K562 (cell line): ENCODE data around the gene DNAJB2. TPM values are rescaled to one million over a fixed set of nuclear protein-coding genes. Genes with fewer than 3 reads are reported as not detected.
A peak's percentile ranks its signal among the peaks of the same experiment; 100 is the strongest.

Experiments used
- ADNP ChIP-seq: fragments of 200-800 bp; sonication (Bioruptor generic); IDR thresholded peaks from 2 replicates; pipeline ENCODE4 v1.6.1; 2016; ENCODE audit warnings: missing genetic modification characterization, missing compliant biosample characterization
- CBX1 ChIP-seq: sonication (generic); IDR thresholded peaks from 2 replicates; pipeline ENCODE4 v1.6.1; 2016; ENCODE audit warnings: antibody characterized with exemption, low read depth, mild to moderate bottlenecking
- CHD2 ChIP-seq: IDR thresholded peaks from 2 replicates; pipeline ENCODE4 v1.6.1; 2011; ENCODE audit warnings: low read depth, low read length
- CREBBP ChIP-seq: IDR thresholded peaks from one replicate; pipeline ENCODE4 v1.6.1; 2012; ENCODE audit warnings: low read depth, mild to moderate bottlenecking, control low read depth, inconsistent platforms, low read length
- CSDE1 ChIP-seq, 2 experiments: fragments of 450-650 bp; IDR thresholded peaks; 2 replicates each; pipeline ENCODE4 v1.6.1; 2016; ENCODE audit warnings: mild to moderate bottlenecking in 1 of 2
- ELK3 ChIP-seq: fragments of 450-650 bp; formaldehyde crosslinking; IDR thresholded peaks from 2 replicates; pipeline ENCODE4 v1.4.0; 2020; ENCODE audit warnings: mild to moderate bottlenecking
- GATAD2B ChIP-seq: fragments of 450-650 bp; IDR thresholded peaks from 2 replicates; pipeline ENCODE4 v1.6.1; 2017; ENCODE audit warnings: mild to moderate bottlenecking, borderline replicate concordance
- JUNB ChIP-seq: fragments of 450-650 bp; formaldehyde crosslinking; conservative IDR thresholded peaks from 2 replicates; pipeline ENCODE4 v1.4.0; 2020; ENCODE audit warnings: mild to moderate bottlenecking
- KLF13 ChIP-seq: fragments of 450-650 bp; IDR thresholded peaks from 2 replicates; pipeline ENCODE4 v1.6.1; 2016; ENCODE audit warnings: missing genetic modification characterization, low read depth, mild to moderate bottlenecking, missing compliant biosample characterization, moderate library complexity, borderline replicate concordance
- LCOR ChIP-seq: sonication (generic); formaldehyde crosslinking; IDR thresholded peaks from 2 replicates; pipeline ENCODE4 v1.8.0; 2022; ENCODE audit warnings: mild to moderate bottlenecking, missing genetic modification reagents
- RUNX1 ChIP-seq: sonication (generic); IDR thresholded peaks from 2 replicates; pipeline ENCODE4 v1.6.1; 2016; ENCODE audit warnings: antibody characterized with exemption, low read depth
- SNIP1 ChIP-seq: fragments of 450-650 bp; IDR thresholded peaks from 2 replicates; pipeline ENCODE4 v1.7.1; 2017; ENCODE audit warnings: low read depth, mild to moderate bottlenecking
- ZNF398 ChIP-seq: fragments of 250-450 bp; sonication (Bioruptor Pico); IDR thresholded peaks from 2 replicates; pipeline ENCODE4 v1.8.0; 2021; ENCODE audit warnings: moderate library complexity, mild to moderate bottlenecking, inconsistent platforms
- polyA plus RNA-seq, 8 experiments: library from polyadenylated mRNA; depleted of rRNA in 4 of 8; stranded (reverse) in 5 of 8; unstranded in 3 of 8; fragments of >200 nt; fragmentation: Nextera tagmentation in 2 of 8; fragmentation: Illumina TruSeq in 1 of 8; extraction: Ambion mirVana in 2 of 8; extraction: Trizol in 1 of 8; gene quantifications; 2 replicates each; pipeline versions ENCODE4 v1.2.1 to v1.2.3, GENCODE V29; 2011 to 2014; ENCODE audit warnings: inconsistent platforms in 1 of 8, missing spikeins in 1 of 8
- total RNA-seq, 7 experiments: library from RNA; depleted of rRNA in 6 of 7; stranded (reverse); fragments of >200 nt in 6 of 7; fragmentation: Illumina TruSeq in 2 of 7; extraction: Trizol in 2 of 7; gene quantifications; 2 replicates each; pipeline versions ENCODE4 v1.2.1 to v1.2.3, GENCODE V29; 2011 to 2021; ENCODE audit warnings: low replicate concordance in 1 of 7
- TF ChIP-seq, protein P1 (sequence below), 3 experiments: fragments of 200-800 bp in 1 of 3; fragments of 250-450 bp in 1 of 3; fragments of 450-650 bp in 1 of 3; sonication (Bioruptor Pico) in 1 of 3; sonication (Bioruptor generic) in 1 of 3; formaldehyde crosslinking in 1 of 3; IDR thresholded peaks; 2 replicates each; pipeline versions ENCODE4 v1.6.1 to v1.8.0; 2016 to 2022; ENCODE audit warnings: mild to moderate bottlenecking in 2 of 3, missing genetic modification characterization in 2 of 3, missing compliant biosample characterization in 1 of 3, moderate library complexity in 1 of 3
- TF ChIP-seq, protein P2 (sequence below): fragments of 150-350 bp; IDR thresholded peaks from 2 replicates; pipeline ENCODE4 v1.6.1; 2014; ENCODE audit warnings: low read depth, mild to moderate bottlenecking, low read length, borderline replicate concordance

Gene DNAJB2
- total and polyA plus RNA-seq, 9 of the 15 experiments (the other 6 are each of a cell fraction or from before 2014, with no cell fraction given) = 0.08 to 3.0 (median 2.2) TPM; not detected in 1

GRCh38 chr2:219279151-219279915, at the start of gene DNAJB2 (continued):
- TF ChIP-seq, protein P1, sequence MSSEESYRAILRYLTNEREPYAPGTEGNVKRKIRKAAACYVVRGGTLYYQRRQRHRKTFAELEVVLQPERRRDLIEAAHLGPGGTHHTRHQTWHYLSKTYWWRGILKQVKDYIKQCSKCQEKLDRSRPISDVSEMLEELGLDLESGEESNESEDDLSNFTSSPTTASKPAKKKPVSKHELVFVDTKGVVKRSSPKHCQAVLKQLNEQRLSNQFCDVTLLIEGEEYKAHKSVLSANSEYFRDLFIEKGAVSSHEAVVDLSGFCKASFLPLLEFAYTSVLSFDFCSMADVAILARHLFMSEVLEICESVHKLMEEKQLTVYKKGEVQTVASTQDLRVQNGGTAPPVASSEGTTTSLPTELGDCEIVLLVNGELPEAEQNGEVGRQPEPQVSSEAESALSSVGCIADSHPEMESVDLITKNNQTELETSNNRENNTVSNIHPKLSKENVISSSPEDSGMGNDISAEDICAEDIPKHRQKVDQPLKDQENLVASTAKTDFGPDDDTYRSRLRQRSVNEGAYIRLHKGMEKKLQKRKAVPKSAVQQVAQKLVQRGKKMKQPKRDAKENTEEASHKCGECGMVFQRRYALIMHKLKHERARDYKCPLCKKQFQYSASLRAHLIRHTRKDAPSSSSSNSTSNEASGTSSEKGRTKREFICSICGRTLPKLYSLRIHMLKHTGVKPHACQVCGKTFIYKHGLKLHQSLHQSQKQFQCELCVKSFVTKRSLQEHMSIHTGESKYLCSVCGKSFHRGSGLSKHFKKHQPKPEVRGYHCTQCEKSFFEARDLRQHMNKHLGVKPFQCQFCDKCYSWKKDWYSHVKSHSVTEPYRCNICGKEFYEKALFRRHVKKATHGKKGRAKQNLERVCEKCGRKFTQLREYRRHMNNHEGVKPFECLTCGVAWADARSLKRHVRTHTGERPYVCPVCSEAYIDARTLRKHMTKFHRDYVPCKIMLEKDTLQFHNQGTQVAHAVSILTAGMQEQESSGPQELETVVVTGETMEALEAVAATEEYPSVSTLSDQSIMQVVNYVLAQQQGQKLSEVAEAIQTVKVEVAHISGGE (CRISPR knock-in tag; IDR thresholded peaks at IDR 0.05) = peak in 1 of 3 experiments; percentile 88; a peak in 2 of 6 replicates
- TF ChIP-seq RUNX1 (0 out of 2 replicates have a peak, but pooled peaks have one; percentile 65), ELK3 (CRISPR knock-in tag) (no peak), GATAD2B (peak; percentile 96; the same call in 1 of the 2 replicates), LCOR (CRISPR knock-in tag) (no peak), CSDE1 (IDR thresholded peaks at IDR 0.05) (peak in 1 of 2 experiments; percentile 81; a peak in 1 of 4 replicates), CBX1 (peak; percentile 46), KLF13 (peak; percentile 71; the same call in 1 of the 2 replicates), CREBBP (no peak), ADNP (tag) (no peak), SNIP1 (no peak), JUNB (no peak), ZNF398 (CRISPR knock-in tag) (no peak), CHD2 (no peak)
- TF ChIP-seq, protein P2, sequence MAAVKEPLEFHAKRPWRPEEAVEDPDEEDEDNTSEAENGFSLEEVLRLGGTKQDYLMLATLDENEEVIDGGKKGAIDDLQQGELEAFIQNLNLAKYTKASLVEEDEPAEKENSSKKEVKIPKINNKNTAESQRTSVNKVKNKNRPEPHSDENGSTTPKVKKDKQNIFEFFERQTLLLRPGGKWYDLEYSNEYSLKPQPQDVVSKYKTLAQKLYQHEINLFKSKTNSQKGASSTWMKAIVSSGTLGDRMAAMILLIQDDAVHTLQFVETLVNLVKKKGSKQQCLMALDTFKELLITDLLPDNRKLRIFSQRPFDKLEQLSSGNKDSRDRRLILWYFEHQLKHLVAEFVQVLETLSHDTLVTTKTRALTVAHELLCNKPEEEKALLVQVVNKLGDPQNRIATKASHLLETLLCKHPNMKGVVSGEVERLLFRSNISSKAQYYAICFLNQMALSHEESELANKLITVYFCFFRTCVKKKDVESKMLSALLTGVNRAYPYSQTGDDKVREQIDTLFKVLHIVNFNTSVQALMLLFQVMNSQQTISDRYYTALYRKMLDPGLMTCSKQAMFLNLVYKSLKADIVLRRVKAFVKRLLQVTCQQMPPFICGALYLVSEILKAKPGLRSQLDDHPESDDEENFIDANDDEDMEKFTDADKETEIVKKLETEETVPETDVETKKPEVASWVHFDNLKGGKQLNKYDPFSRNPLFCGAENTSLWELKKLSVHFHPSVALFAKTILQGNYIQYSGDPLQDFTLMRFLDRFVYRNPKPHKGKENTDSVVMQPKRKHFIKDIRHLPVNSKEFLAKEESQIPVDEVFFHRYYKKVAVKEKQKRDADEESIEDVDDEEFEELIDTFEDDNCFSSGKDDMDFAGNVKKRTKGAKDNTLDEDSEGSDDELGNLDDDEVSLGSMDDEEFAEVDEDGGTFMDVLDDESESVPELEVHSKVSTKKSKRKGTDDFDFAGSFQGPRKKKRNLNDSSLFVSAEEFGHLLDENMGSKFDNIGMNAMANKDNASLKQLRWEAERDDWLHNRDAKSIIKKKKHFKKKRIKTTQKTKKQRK = no peak
